Esophagus muscularis mucosa (tissue), 4 donors: ENCODE data around the gene TMEM263. TPM values are rescaled to one million over a fixed set of nuclear protein-coding genes. Genes with fewer than 3 reads are reported as not detected.

ENCODE experiments used
- DNase-seq: peaks from one replicate; pipeline ENCODE4 v3.0.0-alpha.2; 2017; ENCODE audit errors: extremely low spot score
- H3K27ac ChIP-seq, 4 donors: fragments of 200-600 bp; sonication (generic); replicated peaks in 1 of 4; 1 replicate in 3 of 4; 2 replicates in 1 of 4; pipeline ENCODE4 v1.5.1; 2016 to 2019; ENCODE audit warnings: mild to moderate bottlenecking in 1 of 4
- H3K27me3 ChIP-seq, 4 donors: fragments of 200-600 bp; sonication (generic); one replicate each; pipeline versions ENCODE4 v1.5.1 to v1.6.0; 2016 to 2019
- H3K36me3 ChIP-seq, 4 donors: fragments of 200-600 bp; sonication (generic); one replicate each; pipeline ENCODE4 v1.5.1; 2016 to 2019
- H3K4me1 ChIP-seq, 4 donors: fragments of 200-600 bp; sonication (generic); one replicate each; pipeline ENCODE4 v1.5.1; 2016 to 2019
- H3K4me3 ChIP-seq, 4 donors: fragments of 200-600 bp; sonication (generic); 1 replicate in 2 of 4; 2 replicates in 2 of 4; pipeline ENCODE4 v1.5.1; 2016 to 2019; ENCODE audit warnings: mild to moderate bottlenecking in 4 of 4, moderate library complexity in 1 of 4
- H3K9me3 ChIP-seq, 4 donors: fragments of 200-600 bp; sonication (generic); 1 replicate in 3 of 4; 2 replicates in 1 of 4; pipeline ENCODE4 v1.5.1; 2016 to 2019
- EP300 ChIP-seq: sonication (generic); formaldehyde crosslinking; IDR thresholded peaks from one replicate; pipeline ENCODE4 v1.6.1; 2017; ENCODE audit warnings: antibody characterized with exemption
- POLR2A ChIP-seq: fragments of 450-650 bp; IDR thresholded peaks from one replicate; pipeline ENCODE4 v1.6.1; 2017; ENCODE audit warnings: antibody characterized with exemption, moderate library complexity, mild to moderate bottlenecking, low read depth
- POLR2AphosphoS5 ChIP-seq, 2 donors: sonication (generic); formaldehyde crosslinking; IDR thresholded peaks; one replicate each; pipeline ENCODE4 v1.6.1; 2017; ENCODE audit warnings: antibody characterized with exemption in 2 of 2
- WGBS: methylation state at CpG from one replicate; pipeline ENCODE4 v1.1.5; 2018; 5-methylcytosine and 5-hydroxymethylcytosine counted together
- intact Hi-C: fragments of 100-400 bp; cut with DNase I; formaldehyde crosslinking; loops from one replicate; pipeline ENCODE4 v1.15.1; 2023
- total RNA-seq, 4 donors: library from RNA; depleted of rRNA; stranded (reverse); fragments of >200 nt; gene quantifications; one replicate each; pipeline versions ENCODE4 v1.1.0 to v1.2.1, GENCODE V29; 2016
- TF ChIP-seq, protein P1 (sequence below), 3 experiments: fragments of 200-600 bp in 2 of 3; fragments of 450-650 bp in 1 of 3; sonication (generic) in 2 of 3; IDR thresholded peaks; one replicate each; pipeline ENCODE4 v1.5.1; 2017 to 2019; ENCODE audit warnings: antibody characterized with exemption in 3 of 3, mild to moderate bottlenecking in 2 of 3, moderate library complexity in 1 of 3

Gene TMEM263
- total RNA-seq, 4 donors from 2014 or later = 31.1 to 39.9 (median 34.5) TPM

DNA sequence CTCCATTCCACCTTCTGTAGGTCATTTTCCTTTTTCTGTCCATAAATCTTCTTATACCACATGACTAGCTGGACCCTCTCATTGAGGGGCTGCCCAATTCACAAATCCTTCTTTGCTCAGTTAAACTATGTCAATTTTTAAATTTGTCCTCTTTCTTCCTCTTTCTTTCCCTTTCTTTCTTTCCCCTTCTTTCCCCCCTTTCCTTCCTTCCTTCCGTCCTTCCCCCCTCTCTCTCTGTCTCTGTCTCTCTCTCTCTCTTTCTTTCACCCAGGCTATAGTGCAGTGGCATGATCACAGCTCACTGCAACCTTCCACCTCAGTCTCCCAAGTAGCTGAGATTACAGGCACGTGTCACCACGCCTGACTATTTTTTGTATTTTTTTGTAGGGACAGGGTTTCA, 47.1 kb upstream of the TMEM263 start:
- no peak for DNase-seq
- Histone ChIP-seq H3K27me3 (peaks cover 0 to 26% (median 0%) of the 10 kb centered on the region in 4 donors), H3K27ac (no peak overlapping the region), H3K36me3 (no peaks in the 10 kb centered on the region), H3K4me1 (peaks cover 0 to 4% (median 3%) of the 10 kb centered on the region in 4 donors), H3K4me3 (no peak overlapping the region), H3K9me3 (no peaks in the 10 kb centered on the region)
- 75% methylated on average over 3 of the region's 3 CpGs for WGBS
- no peak for TF ChIP-seq EP300
- TF ChIP-seq, protein P1, sequence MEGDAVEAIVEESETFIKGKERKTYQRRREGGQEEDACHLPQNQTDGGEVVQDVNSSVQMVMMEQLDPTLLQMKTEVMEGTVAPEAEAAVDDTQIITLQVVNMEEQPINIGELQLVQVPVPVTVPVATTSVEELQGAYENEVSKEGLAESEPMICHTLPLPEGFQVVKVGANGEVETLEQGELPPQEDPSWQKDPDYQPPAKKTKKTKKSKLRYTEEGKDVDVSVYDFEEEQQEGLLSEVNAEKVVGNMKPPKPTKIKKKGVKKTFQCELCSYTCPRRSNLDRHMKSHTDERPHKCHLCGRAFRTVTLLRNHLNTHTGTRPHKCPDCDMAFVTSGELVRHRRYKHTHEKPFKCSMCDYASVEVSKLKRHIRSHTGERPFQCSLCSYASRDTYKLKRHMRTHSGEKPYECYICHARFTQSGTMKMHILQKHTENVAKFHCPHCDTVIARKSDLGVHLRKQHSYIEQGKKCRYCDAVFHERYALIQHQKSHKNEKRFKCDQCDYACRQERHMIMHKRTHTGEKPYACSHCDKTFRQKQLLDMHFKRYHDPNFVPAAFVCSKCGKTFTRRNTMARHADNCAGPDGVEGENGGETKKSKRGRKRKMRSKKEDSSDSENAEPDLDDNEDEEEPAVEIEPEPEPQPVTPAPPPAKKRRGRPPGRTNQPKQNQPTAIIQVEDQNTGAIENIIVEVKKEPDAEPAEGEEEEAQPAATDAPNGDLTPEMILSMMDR (IDR thresholded peaks at IDR 0.05) = no peak
- intact Hi-C loops = no loop called here

DNA sequence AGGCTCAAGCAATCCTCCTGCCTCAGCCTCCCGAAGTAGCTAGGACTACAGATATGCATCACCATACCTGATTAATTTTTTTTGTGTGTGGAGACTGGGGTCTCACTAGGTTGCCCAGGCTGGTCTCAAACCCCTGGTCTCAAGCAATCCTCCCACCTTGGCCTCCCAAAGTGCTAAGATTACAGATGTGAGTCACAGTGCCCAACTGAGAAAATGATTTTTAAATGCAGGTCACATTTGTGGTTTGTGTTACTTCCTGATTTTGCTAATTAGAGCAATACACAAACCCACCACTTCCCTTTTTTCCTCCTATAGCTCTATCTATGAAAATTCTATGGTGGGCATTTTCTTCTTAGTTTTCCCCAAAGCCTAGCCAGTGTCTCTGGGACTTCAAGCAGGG, 45.5 kb upstream of the TMEM263 start:
- intact Hi-C loops = no loop called here
- Histone ChIP-seq H3K9me3 (no peaks in the 10 kb centered on the region), H3K27me3 (peaks cover 0 to 26% (median 0%) of the 10 kb centered on the region in 4 donors), H3K4me1 (no peaks in the 10 kb centered on the region), H3K27ac (no peak overlapping the region), H3K36me3 (no peaks in the 10 kb centered on the region), H3K4me3 (no peak overlapping the region)
- TF ChIP-seq, protein P1 (IDR thresholded peaks at IDR 0.05) = no peak
- no peak for TF ChIP-seq POLR2AphosphoS5 (IDR thresholded peaks at IDR 0.05)
- TF ChIP-seq POLR2A = no peak
- TF ChIP-seq EP300 = no peak
- DNase-seq = no peak
- WGBS = 91% methylated on average over 1 of the region's 1 CpG

DNA sequence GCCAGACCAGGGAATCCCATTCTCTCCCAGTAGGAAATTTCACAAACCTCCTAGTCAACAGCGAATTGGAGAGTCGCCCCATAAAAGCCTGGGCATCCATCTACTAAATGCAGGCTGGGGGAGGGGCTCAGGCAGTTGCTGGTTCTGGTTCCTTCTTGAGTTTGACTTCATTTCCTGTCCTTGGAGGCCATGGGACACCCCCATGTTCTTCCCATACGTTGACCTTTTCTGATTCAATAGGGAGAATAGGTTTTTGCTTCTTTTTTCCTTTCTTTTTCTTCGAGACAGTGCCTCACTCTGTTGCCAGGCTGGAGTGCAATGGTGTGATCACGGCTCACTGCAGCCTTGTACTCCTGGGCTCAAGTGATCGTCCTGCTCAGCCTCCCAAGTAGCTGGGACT, 44.1 kb upstream of the TMEM263 start:
- DNase-seq = no peak
- TF ChIP-seq, protein P1 (IDR thresholded peaks at IDR 0.05) = no peak
- TF ChIP-seq EP300 = no peak
- TF ChIP-seq POLR2AphosphoS5 (IDR thresholded peaks at IDR 0.05) = no peak
- TF ChIP-seq POLR2A = no peak
- Histone ChIP-seq H3K27ac (no peak overlapping the region), H3K36me3 (no peaks in the 10 kb centered on the region), H3K4me1 (no peaks in the 10 kb centered on the region), H3K4me3 (no peak overlapping the region), H3K9me3 (no peaks in the 10 kb centered on the region), H3K27me3 (peaks cover 0 to 23% (median 0%) of the 10 kb centered on the region in 4 donors)
- 81% methylated on average over 6 of the region's 6 CpGs for WGBS
- intact Hi-C loops = no loop called here

DNA sequence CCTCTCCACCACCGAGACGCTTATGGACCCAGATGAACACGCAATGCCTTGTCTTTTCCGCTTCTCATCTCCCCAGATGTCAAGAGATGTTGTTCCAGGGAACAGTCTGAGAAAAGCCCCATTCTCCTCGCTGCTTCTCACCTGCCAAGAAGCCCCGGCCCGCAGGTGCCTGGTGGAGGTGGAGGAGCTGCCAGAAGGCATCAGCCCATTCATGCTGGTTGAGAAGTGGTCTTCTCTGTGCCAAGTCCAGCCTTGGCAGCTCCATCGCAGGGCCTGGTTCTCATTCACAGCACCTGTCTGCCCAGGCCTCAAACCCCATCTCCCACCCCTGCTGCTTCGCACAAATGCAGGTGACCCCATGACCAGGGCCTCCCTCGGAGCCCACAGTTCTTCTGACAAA, 42.3 kb upstream of the TMEM263 start:
- WGBS = 90% methylated on average over 10 of the region's 10 CpGs
- no peaks in the 10 kb centered on the region for H3K36me3 ChIP-seq
- peaks cover 0 to 19% (median 0%) of the 10 kb centered on the region in 4 donors for H3K27me3 ChIP-seq
- no peaks in the 10 kb centered on the region for H3K4me1 ChIP-seq
- no peak for DNase-seq
- no peak overlapping the region for H3K27ac ChIP-seq
- H3K4me3 ChIP-seq = no peak overlapping the region
- no peaks in the 10 kb centered on the region for H3K9me3 ChIP-seq
- intact Hi-C loops = no loop called here
- TF ChIP-seq POLR2AphosphoS5 (IDR thresholded peaks at IDR 0.05) (no peak), POLR2A (no peak), EP300 (no peak)
- TF ChIP-seq, protein P1 (IDR thresholded peaks at IDR 0.05) = no peak

DNA sequence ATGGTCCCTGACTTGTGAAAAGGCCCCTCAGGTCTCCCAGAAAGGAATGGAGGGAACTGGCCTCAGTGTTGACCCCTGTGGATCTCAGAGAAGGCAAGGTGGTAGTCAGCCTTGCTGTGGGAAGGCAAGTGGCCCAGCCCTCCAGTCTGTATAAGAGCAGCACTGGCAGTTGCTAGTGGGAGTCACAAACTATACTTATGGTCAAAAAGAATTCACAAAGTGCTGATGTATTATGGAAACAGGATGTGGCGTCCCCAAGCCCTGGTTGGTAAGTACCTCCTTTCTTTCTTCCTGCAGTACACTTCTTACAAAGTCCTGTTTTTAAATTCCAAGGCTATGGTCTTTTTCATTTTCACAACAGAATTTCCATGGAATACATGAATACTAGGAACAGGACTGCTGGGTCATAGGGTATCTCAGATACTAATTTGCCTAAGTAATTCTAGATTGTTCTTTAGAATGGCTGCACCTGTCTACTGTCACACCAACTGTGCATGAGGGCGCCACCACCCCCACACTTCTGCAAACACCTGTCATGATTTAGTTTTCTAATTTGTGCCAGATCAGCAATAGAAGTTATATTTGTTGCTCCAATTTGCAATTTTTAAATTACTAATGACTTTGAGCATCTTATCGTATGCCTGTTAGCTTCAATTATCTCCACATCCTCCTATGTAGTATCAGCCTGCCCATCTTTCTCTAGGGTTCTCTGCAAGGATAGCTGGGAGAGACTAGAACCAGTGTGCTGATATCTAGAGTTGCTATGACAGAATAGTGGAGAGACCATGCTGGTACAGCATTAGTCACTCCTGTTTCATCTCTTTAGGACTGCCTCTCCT, 40.7 kb upstream of the TMEM263 start:
- WGBS = 91% methylated on average over 3 of the region's 3 CpGs

More for the DNA sequence above, 40.7 kb upstream of the TMEM263 start:
- Histone ChIP-seq H3K9me3 (no peaks in the 10 kb centered on the region), H3K4me3 (no peak overlapping the region), H3K4me1 (no peaks in the 10 kb centered on the region), H3K36me3 (no peaks in the 10 kb centered on the region), H3K27me3 (peaks cover 0 to 9% (median 0%) of the 10 kb centered on the region in 4 donors), H3K27ac (no peak overlapping the region)
- intact Hi-C loops = no loop called here
- TF ChIP-seq EP300 (no peak), POLR2A (no peak), POLR2AphosphoS5 (IDR thresholded peaks at IDR 0.05) (no peak)
- TF ChIP-seq, protein P1 (IDR thresholded peaks at IDR 0.05) = no peak
- no peak for DNase-seq
